Measurements from ENCODE around the gene JAG1.

The JAG1 gene

GRCh38 chr20:10634683-10635411, 39.0 kb downstream of the JAG1 start:
- H3K4me3 Mint-ChIP-seq = no peak overlapping the region
- peaks cover 3% of the 10 kb centered on the region for H3K36me3 Mint-ChIP-seq (ENCODE audit: insufficient read depth)
- H3K9me3 Mint-ChIP-seq = no peaks in the 10 kb centered on the region
- H3K4me1 Mint-ChIP-seq = no peaks in the 10 kb centered on the region
- H3K27me3 Mint-ChIP-seq = no peaks in the 10 kb centered on the region
- ATAC-seq (replicated peaks; ENCODE audit: extremely low read depth, poor library complexity, severe bottlenecking) (no peak), DNase-seq (ENCODE audit: low spot score in 2 of 2) (no peak)
- no peak overlapping the region for H3K27ac Mint-ChIP-seq (ENCODE audit: low read depth)

GRCh38 chr20:10634211-10634610, 39.6 kb downstream of the JAG1 start:
- no peak for ATAC-seq (replicated peaks; ENCODE audit: extremely low read depth, poor library complexity, severe bottlenecking)
- H3K4me1 Mint-ChIP-seq = no peaks in the 10 kb centered on the region
- no peaks in the 10 kb centered on the region for H3K9me3 Mint-ChIP-seq
- DNase-seq (ENCODE audit: low spot score in 2 of 2) = no peak
- H3K4me3 Mint-ChIP-seq = no peak overlapping the region
- H3K27ac Mint-ChIP-seq (ENCODE audit: low read depth) = no peak overlapping the region
- H3K36me3 Mint-ChIP-seq (ENCODE audit: insufficient read depth) = peaks cover 3% of the 10 kb centered on the region
- no peaks in the 10 kb centered on the region for H3K27me3 Mint-ChIP-seq

GRCh38 chr20:10633718-10634117, 40.1 kb downstream of the JAG1 start:
- Mint-ChIP-seq H3K4me3 (no peak overlapping the region), H3K4me1 (no peaks in the 10 kb centered on the region), H3K9me3 (no peaks in the 10 kb centered on the region), H3K27me3 (no peaks in the 10 kb centered on the region), H3K27ac (ENCODE audit: low read depth) (no peak overlapping the region), H3K36me3 (ENCODE audit: insufficient read depth) (peaks cover 3% of the 10 kb centered on the region)
- ATAC-seq (replicated peaks; ENCODE audit: extremely low read depth, poor library complexity, severe bottlenecking) (no peak), DNase-seq (ENCODE audit: low spot score in 2 of 2) (no peak)

GRCh38 chr20:10632721-10633509, 40.9 kb downstream of the JAG1 start:
- no peaks in the 10 kb centered on the region for H3K4me1 Mint-ChIP-seq
- DNase-seq (ENCODE audit: low spot score in 2 of 2) = no peak
- H3K9me3 Mint-ChIP-seq = no peaks in the 10 kb centered on the region
- no peak overlapping the region for H3K27ac Mint-ChIP-seq (ENCODE audit: low read depth)
- no peak overlapping the region for H3K4me3 Mint-ChIP-seq
- no peaks in the 10 kb centered on the region for H3K27me3 Mint-ChIP-seq
- peaks cover 1% of the 10 kb centered on the region for H3K36me3 Mint-ChIP-seq (ENCODE audit: insufficient read depth)
- no peak for ATAC-seq (replicated peaks; ENCODE audit: extremely low read depth, poor library complexity, severe bottlenecking)

GRCh38 chr20:10631126-10631525, 42.7 kb downstream of the JAG1 start:
- DNase-seq (ENCODE audit: low spot score in 2 of 2) (no peak), ATAC-seq (replicated peaks; ENCODE audit: extremely low read depth, poor library complexity, severe bottlenecking) (no peak)
- no peak overlapping the region for H3K4me3 Mint-ChIP-seq
- no peaks in the 10 kb centered on the region for H3K27me3 Mint-ChIP-seq
- no peaks in the 10 kb centered on the region for H3K9me3 Mint-ChIP-seq
- peaks cover 1% of the 10 kb centered on the region for H3K36me3 Mint-ChIP-seq (ENCODE audit: insufficient read depth)
- no peak overlapping the region for H3K27ac Mint-ChIP-seq (ENCODE audit: low read depth)
- no peaks in the 10 kb centered on the region for H3K4me1 Mint-ChIP-seq

- Mint-ChIP-seq H3K9me3 (no peaks in the 10 kb centered on the region), H3K27ac (ENCODE audit: low read depth) (no peak overlapping the region), H3K4me1 (no peaks in the 10 kb centered on the region), H3K27me3 (no peaks in the 10 kb centered on the region), H3K36me3 (ENCODE audit: insufficient read depth) (peaks cover 1% of the 10 kb centered on the region), H3K4me3 (no peak overlapping the region)
- no peak for ATAC-seq (replicated peaks; ENCODE audit: extremely low read depth, poor library complexity, severe bottlenecking)
- DNase-seq (ENCODE audit: low spot score in 2 of 2) = no peak
Observed at GRCh38 chr20:10629946-10630650, 43.7 kb downstream of the JAG1 start.

- Mint-ChIP-seq H3K27ac (ENCODE audit: low read depth) (no peak overlapping the region), H3K27me3 (no peaks in the 10 kb centered on the region), H3K36me3 (ENCODE audit: insufficient read depth) (peaks cover 4% of the 10 kb centered on the region), H3K9me3 (no peaks in the 10 kb centered on the region), H3K4me1 (no peaks in the 10 kb centered on the region), H3K4me3 (no peak overlapping the region)
- DNase-seq (ENCODE audit: low spot score in 2 of 2) (no peak), ATAC-seq (replicated peaks; ENCODE audit: extremely low read depth, poor library complexity, severe bottlenecking) (no peak)
Observed at GRCh38 chr20:10626896-10627295, 46.9 kb downstream of the JAG1 start.

- ATAC-seq (replicated peaks; ENCODE audit: extremely low read depth, poor library complexity, severe bottlenecking) (no peak), DNase-seq (ENCODE audit: low spot score in 2 of 2) (no peak)
- H3K4me1 Mint-ChIP-seq = no peaks in the 10 kb centered on the region
- no peak overlapping the region for H3K4me3 Mint-ChIP-seq
- H3K9me3 Mint-ChIP-seq = no peaks in the 10 kb centered on the region
- H3K27ac Mint-ChIP-seq (ENCODE audit: low read depth) = no peak overlapping the region
- H3K36me3 Mint-ChIP-seq (ENCODE audit: insufficient read depth) = peaks cover 4% of the 10 kb centered on the region
- H3K27me3 Mint-ChIP-seq = no peaks in the 10 kb centered on the region
Observed at GRCh38 chr20:10625641-10626040, 48.2 kb downstream of the JAG1 start.

- Mint-ChIP-seq H3K9me3 (no peaks in the 10 kb centered on the region), H3K36me3 (ENCODE audit: insufficient read depth) (peaks cover 4% of the 10 kb centered on the region), H3K4me1 (no peaks in the 10 kb centered on the region), H3K27ac (ENCODE audit: low read depth) (no peak overlapping the region), H3K27me3 (no peaks in the 10 kb centered on the region), H3K4me3 (no peak overlapping the region)
- DNase-seq (ENCODE audit: low spot score in 2 of 2) (no peak), ATAC-seq (replicated peaks; ENCODE audit: extremely low read depth, poor library complexity, severe bottlenecking) (no peak)
Observed at GRCh38 chr20:10622657-10623418, 51.0 kb downstream of the JAG1 start.

GRCh38 chr20:10621149-10621548, 52.6 kb downstream of the JAG1 start:
- DNase-seq (ENCODE audit: low spot score in 2 of 2) (no peak), ATAC-seq (replicated peaks; ENCODE audit: extremely low read depth, poor library complexity, severe bottlenecking) (no peak)
- H3K27me3 Mint-ChIP-seq = no peaks in the 10 kb centered on the region
- H3K9me3 Mint-ChIP-seq = no peaks in the 10 kb centered on the region
- H3K4me3 Mint-ChIP-seq = no peak overlapping the region
- H3K4me1 Mint-ChIP-seq = no peaks in the 10 kb centered on the region
- no peak overlapping the region for H3K27ac Mint-ChIP-seq (ENCODE audit: low read depth)
- H3K36me3 Mint-ChIP-seq (ENCODE audit: insufficient read depth) = peaks cover 3% of the 10 kb centered on the region

- DNase-seq (ENCODE audit: low spot score in 2 of 2) (no peak), ATAC-seq (replicated peaks; ENCODE audit: extremely low read depth, poor library complexity, severe bottlenecking) (no peak)
- H3K36me3 Mint-ChIP-seq (ENCODE audit: insufficient read depth) = peaks cover 2% of the 10 kb centered on the region
- H3K9me3 Mint-ChIP-seq = no peaks in the 10 kb centered on the region
- H3K4me3 Mint-ChIP-seq = no peak overlapping the region
- H3K27me3 Mint-ChIP-seq = no peaks in the 10 kb centered on the region
- no peaks in the 10 kb centered on the region for H3K4me1 Mint-ChIP-seq
- H3K27ac Mint-ChIP-seq (ENCODE audit: low read depth) = no peak overlapping the region
Observed at GRCh38 chr20:10619427-10619826, 54.4 kb downstream of the JAG1 start.

- Mint-ChIP-seq H3K4me3 (no peak overlapping the region), H3K27ac (ENCODE audit: low read depth) (no peak overlapping the region), H3K36me3 (ENCODE audit: insufficient read depth) (no peaks in the 10 kb centered on the region), H3K4me1 (no peaks in the 10 kb centered on the region), H3K27me3 (no peaks in the 10 kb centered on the region), H3K9me3 (no peaks in the 10 kb centered on the region)
- ATAC-seq (replicated peaks; ENCODE audit: extremely low read depth, poor library complexity, severe bottlenecking) (no peak), DNase-seq (ENCODE audit: low spot score in 2 of 2) (no peak)
Observed at GRCh38 chr20:10618611-10619245, 55.1 kb downstream of the JAG1 start.
